NT2/D1 (cell line): Measurements from ENCODE around the gene TANK.

ENCODE experiments used
- SUZ12 ChIP-seq: IDR thresholded peaks from 2 replicates; pipeline ENCODE4 v1.6.1; 2011; ENCODE audit not compliant: insufficient read length, insufficient read depth; ENCODE audit errors: extremely low read depth
- ZNF274 ChIP-seq: IDR thresholded peaks from 2 replicates; pipeline ENCODE4 v1.6.1; 2011; ENCODE audit warnings: mild to moderate bottlenecking, low read depth, low read length

DNA sequence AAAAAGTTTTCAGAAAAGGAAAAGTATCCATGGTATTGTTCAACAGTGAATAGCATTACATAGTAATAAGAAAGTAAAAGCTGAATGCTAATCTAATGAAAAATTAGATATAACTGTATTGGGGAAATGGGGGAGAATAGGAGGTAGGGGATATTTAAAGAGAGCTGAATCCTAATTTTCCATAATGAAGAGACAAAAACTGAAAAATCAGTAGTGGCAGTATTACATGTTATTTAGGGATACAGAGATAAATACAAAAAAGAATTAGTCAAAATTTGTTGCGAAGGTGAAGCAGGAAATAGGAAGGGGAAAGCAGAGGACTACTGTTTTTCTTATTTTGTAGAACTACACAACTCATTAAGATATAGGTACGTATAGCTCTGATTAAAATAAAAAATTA, 9.1 kb downstream of the TANK start:
- TF ChIP-seq ZNF274 (no peak), SUZ12 (no peak)
